Measurements from ENCODE around the gene SP3. TPM values are rescaled to one million over a fixed set of nuclear protein-coding genes. Genes with fewer than 3 reads are reported as not detected.

SP3 gene
- total RNA-seq, 1 donor from 2014 or later = 94.5 TPM

- Mint-ChIP-seq H3K27ac (no peak overlapping the region), H3K9me3 (no peaks in the 10 kb centered on the region), H3K4me3 (no peak overlapping the region), H3K27me3 (peaks cover 10% of the 10 kb centered on the region), H3K4me1 (ENCODE audit: unreplicated experiment) (no peaks in the 10 kb centered on the region), H3K36me3 (no peaks in the 10 kb centered on the region)
- DNase-seq (ENCODE audit: extremely low spot score, unreplicated experiment) = no peak
- no peak for TF ChIP-seq CTCF (conservative IDR thresholded peaks at IDR 0.05)
Measured at GRCh38 chr2:173860082-173860481, 105.1 kb downstream of the SP3 start.

- Mint-ChIP-seq H3K4me1 (ENCODE audit: unreplicated experiment) (no peaks in the 10 kb centered on the region), H3K27me3 (peaks cover 10% of the 10 kb centered on the region), H3K9me3 (no peaks in the 10 kb centered on the region)
Measured at GRCh38 chr2:173858291-173858731, 106.9 kb downstream of the SP3 start.

More at GRCh38 chr2:173858291-173858731, 106.9 kb downstream of the SP3 start:
- no peak for TF ChIP-seq CTCF (conservative IDR thresholded peaks at IDR 0.05)
- no peaks in the 10 kb centered on the region for H3K36me3 Mint-ChIP-seq
- DNase-seq (ENCODE audit: extremely low spot score, unreplicated experiment) = no peak
- H3K27ac Mint-ChIP-seq = no peak overlapping the region
- no peak overlapping the region for H3K4me3 Mint-ChIP-seq
